Activated CD8-positive, alpha-beta memory T cell treated with anti-CD3 and anti-CD28 coated beads, Interleukin-2, amount 50 U/mL, for 24 hours (primary cell): ENCODE results near the gene ELOVL2.

Source experiments
- DNase-seq: peaks from one replicate; pipeline ENCODE4 v3.0.0-alpha.2; 2020; ENCODE audit errors: extremely low read depth

ELOVL2 gene

GRCh38 chr6:10979603-10980002 lies 64.5 kb downstream of the ELOVL2 start:
- DNase-seq, result no peak

GRCh38 chr6:10977231-10977968 lies 66.7 kb downstream of the ELOVL2 start:
- no peak for DNase-seq

- DNase-seq, result no peak
Observed at GRCh38 chr6:10976571-10976970, 67.5 kb downstream of the ELOVL2 start.

- no peak for DNase-seq
Observed at GRCh38 chr6:10972196-10972595, 71.9 kb downstream of the ELOVL2 start.

- no peak for DNase-seq
Observed at GRCh38 chr6:10970731-10971130, 73.4 kb downstream of the ELOVL2 start.

- DNase-seq, result no peak
Observed at GRCh38 chr6:10968776-10969175, 75.3 kb downstream of the ELOVL2 start.

GRCh38 chr6:10964684-10965083 lies 79.4 kb downstream of the ELOVL2 start:
- DNase-seq, result no peak

GRCh38 chr6:10963113-10963512 lies 81.0 kb downstream of the ELOVL2 start:
- DNase-seq, result no peak

GRCh38 chr6:10962673-10963072 lies 81.4 kb downstream of the ELOVL2 start:
- no peak for DNase-seq

GRCh38 chr6:10961837-10962236 lies 82.3 kb downstream of the ELOVL2 start:
- no peak for DNase-seq

GRCh38 chr6:10960171-10960570 lies 83.9 kb downstream of the ELOVL2 start:
- no peak for DNase-seq

- no peak for DNase-seq
Observed at GRCh38 chr6:10957414-10957886, 86.7 kb downstream of the ELOVL2 start.

GRCh38 chr6:10956776-10957175 lies 87.3 kb downstream of the ELOVL2 start:
- no peak for DNase-seq

GRCh38 chr6:10954590-10955010 lies 89.5 kb downstream of the ELOVL2 start:
- DNase-seq, result peak; percentile 18

GRCh38 chr6:10951675-10952282 lies 92.3 kb downstream of the ELOVL2 start:
- no peak for DNase-seq

- no peak for DNase-seq
Observed at GRCh38 chr6:10949579-10950490, 94.3 kb downstream of the ELOVL2 start.

GRCh38 chr6:10947966-10948365 lies 96.1 kb downstream of the ELOVL2 start:
- DNase-seq, result no peak

- no peak for DNase-seq
Observed at GRCh38 chr6:10945845-10946244, 98.3 kb downstream of the ELOVL2 start.

- no peak for DNase-seq
Observed at GRCh38 chr6:10939840-10940239, 104.3 kb downstream of the ELOVL2 start.

- no peak for DNase-seq
Observed at GRCh38 chr6:10933126-10933525, 111.0 kb downstream of the ELOVL2 start.
